ENCODE results near the gene CCNY.

CCNY gene

GRCh38 chr10:35453855-35454532 lies 117.7 kb downstream of the CCNY start:
- TF ChIP-seq CTCF (IDR thresholded peaks at IDR 0.05): no peak

GRCh38 chr10:35456153-35456720 lies 119.9 kb downstream of the CCNY start:
- no peak for TF ChIP-seq CTCF (IDR thresholded peaks at IDR 0.05)

- TF ChIP-seq CTCF (IDR thresholded peaks at IDR 0.05): no peak
Observed at GRCh38 chr10:35456784-35457183, 120.5 kb downstream of the CCNY start.

GRCh38 chr10:35458500-35459448 lies 122.5 kb downstream of the CCNY start:
- no peak for TF ChIP-seq CTCF (IDR thresholded peaks at IDR 0.05)

GRCh38 chr10:35459449-35459847 lies 123.1 kb downstream of the CCNY start:
- TF ChIP-seq CTCF (IDR thresholded peaks at IDR 0.05): no peak

- no peak for TF ChIP-seq CTCF (IDR thresholded peaks at IDR 0.05)
Observed at GRCh38 chr10:35460852-35461460, 124.6 kb downstream of the CCNY start.

GRCh38 chr10:35462491-35462934 lies 126.2 kb downstream of the CCNY start:
- no peak for TF ChIP-seq CTCF (IDR thresholded peaks at IDR 0.05)

Data from LNCAP (cell line).